ENCODE measurements around the gene CDT1. TPM values are rescaled to one million over a fixed set of nuclear protein-coding genes. Genes with fewer than 3 reads are reported as not detected.
"Not testable (repeated sequence)": the region's sequence is repeated elsewhere in the genome, so short reads cannot be mapped to it uniquely, and the experiment has no call there.

The CDT1 gene
- total RNA-seq, 1 donor from 2014 or later: 3.2 TPM

DNA sequence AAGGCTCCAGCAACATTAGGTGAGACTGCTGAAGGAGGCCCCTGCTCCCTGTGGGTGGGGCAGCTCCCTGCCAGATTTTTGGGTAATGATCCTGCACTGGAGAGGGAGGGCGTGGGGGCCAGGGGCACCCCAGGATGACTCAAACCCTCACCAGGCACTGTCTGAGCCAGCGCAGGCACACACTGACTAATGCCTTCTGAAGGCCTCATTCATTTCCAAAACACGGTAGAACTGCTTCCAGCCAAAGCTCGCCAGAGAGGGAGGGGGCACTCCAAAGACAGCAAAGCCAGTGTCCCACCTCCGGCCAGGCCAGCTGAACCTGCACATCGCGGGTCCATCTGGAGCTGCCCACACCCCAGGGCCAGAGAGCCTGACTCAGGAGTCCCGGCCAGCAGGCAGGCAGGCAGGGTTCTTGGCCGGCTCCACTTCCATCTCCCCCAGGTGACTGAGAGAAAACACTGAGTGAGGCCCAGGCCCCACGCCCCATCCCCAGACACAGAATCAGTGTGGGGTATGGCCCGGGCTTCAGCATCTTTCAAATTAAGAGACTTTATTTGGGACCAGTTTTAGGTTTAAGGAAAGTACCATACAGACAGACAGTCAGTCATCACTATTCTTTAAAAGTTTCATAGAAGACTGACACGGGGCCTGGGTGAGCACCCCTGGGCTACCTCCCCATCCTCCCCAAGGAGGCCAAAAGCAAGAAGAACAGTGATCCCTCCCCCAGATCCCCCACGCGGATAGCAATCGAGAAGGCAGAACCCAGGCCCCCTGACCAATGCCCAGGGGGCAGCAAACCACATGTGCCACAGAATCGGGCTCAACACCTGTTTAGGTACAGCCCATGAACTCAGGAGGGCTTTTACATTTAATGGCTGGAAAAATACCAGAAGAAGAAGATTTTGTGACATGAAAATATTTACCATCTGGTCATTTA lies 20.9 kb upstream of the CDT1 start:
- no peak for DNase-seq (ENCODE audit: low spot score)

DNA sequence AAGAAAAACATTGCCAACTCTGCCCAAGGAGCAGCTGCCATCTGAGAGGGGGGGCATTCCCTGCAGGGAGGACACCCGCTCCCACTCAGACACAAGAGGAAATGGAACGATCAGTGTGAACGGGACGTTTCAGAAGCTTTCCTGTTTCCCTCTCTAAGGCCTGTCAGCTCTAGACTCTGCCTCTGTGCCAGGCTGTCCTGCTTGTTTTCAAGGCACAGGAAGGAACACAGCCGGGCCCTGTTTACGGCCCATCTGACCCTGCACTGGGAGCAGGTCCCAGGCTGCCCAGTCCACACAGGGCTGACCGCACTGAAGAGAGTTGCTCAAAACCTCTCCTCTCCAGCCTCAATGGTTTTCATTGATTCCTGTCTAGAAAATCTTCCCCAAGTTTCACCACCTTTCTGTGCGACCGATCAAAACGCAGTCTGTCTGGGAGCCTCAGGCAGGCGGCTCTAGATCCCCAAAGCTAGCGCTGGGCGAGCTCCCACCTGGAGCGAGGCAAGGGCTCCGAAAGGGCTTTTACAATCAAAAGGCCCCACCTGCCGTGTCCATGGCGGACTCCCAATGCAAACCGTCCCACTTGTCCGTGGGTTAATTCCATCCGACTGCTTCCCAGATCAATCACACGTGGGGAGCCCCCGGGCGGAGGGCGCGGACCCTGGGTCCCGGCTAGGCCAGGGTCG lies 20.1 kb upstream of the CDT1 start:
- no peak for DNase-seq (ENCODE audit: low spot score)

DNA sequence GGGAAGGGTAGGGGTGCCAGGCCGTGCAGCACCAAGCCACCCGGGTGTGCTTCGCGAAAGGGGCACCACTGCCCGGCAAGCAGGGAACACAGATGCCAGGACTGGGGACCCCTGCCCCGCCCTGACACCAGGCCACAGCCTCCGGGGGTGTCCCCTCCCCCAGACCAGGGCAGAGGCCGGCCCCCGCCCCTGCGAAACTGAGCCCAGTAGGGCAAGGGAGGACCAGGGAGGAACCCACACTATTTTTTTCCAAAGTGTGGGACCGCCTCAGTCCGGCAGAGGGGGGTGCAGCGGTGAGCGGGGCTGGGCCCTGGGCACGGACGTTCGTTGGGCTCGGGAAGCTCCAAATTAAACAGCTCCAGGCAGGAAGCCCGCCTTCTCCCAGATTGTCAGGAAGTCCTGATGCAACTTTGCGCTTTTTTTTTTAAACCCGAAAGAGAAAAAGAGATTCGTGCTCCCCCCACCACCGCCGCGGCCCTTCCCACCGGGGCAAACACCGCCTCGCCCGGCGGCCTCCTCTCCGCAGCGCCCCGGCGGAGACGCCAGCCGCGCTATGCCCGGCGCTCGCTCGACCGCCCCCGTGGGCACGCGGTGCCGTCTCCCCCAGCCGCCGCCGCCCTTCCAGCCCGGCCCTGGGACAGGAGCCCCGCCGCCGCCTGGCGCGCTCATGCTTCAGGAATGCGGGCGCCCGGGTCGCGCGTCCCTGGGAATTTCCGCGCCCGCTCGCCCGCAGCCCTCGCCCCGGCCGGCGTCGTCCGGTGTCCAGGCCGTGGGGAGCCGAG lies 19.3 kb upstream of the CDT1 start:
- DNase-seq (ENCODE audit: low spot score): peak; percentile 59

- no peak for DNase-seq (ENCODE audit: low spot score)
Measured at GRCh38 chr16:88784856-88785105, 18.8 kb upstream of the CDT1 start.

DNA sequence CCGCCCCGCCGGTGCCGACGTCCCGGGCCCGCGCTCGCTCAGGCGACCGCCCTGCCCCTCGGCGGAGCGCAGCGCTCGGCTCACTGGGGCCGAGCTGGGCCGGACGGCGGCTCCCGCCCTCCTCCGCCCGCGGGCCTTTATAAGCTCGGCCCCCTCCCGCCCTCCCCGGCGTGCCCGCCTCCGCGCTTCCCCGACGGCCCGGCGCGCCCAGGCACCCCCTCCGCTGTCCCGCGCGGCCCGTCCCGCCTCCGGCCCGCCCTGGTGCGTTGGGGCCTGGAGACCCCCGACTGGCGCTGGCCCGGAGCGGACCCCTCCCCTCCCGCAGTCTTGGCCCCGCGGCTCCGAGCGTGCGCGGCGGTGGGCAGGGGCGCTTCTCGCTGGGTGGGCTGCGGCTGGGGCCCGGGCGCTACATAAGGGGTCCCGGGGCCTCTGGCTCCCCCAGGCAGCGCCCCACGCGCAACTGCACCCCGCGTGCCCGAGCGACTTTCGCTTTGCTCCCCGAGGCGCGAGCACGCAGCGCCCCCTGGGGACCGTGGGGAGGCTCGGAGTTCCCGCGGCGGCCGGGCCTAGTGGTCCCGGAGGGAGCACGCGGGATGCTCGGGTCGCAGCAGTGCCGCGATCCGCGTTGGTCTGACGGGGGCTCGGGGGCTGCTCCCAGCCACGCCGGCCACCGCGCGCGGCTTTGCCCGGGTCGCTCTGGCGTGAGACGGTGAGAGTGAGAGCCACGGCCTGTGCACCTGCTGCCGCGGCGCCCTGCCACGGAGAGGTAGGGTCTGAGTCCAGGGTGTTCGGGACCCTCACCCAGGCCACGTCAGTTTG lies 18.3 kb upstream of the CDT1 start, which contains the start of gene PIEZO1:
Gene PIEZO1, minus strand, starts transcription at position 115 of the 819 bp plus-strand sequence. CDS start 256 bp downstream, outside the sequence.
- peak; percentile 68 for DNase-seq (ENCODE audit: low spot score)

DNA sequence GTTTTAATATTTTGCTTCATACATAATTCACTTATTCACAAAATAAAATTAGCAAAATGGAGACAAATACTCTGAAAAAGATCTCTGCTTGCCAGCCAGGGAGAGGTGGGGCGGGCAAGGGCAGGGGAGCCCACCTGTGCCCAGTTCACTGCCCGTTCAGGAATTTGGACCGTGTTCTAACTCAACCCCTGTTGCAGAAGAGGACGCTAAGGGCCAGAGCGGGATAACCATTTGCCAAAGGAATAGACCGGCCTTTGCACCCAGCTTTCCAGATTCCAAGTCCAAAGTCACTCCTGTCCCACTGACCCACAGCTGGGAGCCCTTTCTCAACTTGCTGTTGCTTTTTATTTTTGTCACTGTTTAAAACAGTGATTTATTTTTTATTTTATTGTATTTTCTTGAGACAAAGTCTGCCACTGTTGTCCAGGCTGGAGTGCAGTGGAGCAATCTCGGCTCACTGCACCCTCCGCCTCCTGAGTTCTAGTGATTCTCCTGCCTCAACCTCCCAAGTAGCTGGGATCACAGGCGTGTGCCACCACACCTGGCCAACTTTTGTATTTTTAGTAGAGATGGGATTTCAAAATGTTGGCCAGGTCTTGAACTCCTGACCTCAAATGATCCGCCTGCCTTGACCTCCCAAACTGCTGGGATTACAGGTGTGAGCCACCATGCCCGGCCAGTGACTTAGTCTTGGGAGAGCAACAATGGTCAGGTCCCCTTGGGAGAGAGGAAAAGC lies 15.8 kb upstream of the CDT1 start:
- DNase-seq (ENCODE audit: low spot score): no peak

- not testable (repeated sequence) for DNase-seq (ENCODE audit: low spot score)
Measured at GRCh38 chr16:88788749-88789148, 14.8 kb upstream of the CDT1 start.

DNA sequence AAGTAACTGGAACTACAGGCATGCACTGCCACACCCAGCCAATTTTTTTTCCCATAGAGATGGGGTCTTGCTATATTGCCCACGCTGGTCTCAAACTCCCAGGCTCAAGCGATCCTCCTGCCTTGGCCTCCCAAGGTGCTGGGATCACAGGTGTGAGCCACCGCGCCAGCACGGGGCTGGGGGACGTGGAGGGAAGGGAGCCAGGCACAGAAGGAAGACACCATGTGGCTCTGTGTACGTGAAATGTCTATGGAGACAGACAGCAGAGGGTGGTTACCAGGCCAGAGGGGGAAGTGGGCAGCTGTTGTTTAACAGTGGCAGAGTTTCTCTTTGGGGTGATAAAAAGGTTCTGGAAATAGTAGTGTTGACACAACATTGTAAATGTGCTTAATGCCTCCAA lies 14.0 kb upstream of the CDT1 start:
- DNase-seq (ENCODE audit: low spot score): no peak

GRCh38 chr16:88790312-88791211 lies 13.0 kb upstream of the CDT1 start:
- DNase-seq (ENCODE audit: low spot score): no peak

GRCh38 chr16:88792078-88792550 lies 11.5 kb upstream of the CDT1 start:
- DNase-seq (ENCODE audit: low spot score): no peak

DNA sequence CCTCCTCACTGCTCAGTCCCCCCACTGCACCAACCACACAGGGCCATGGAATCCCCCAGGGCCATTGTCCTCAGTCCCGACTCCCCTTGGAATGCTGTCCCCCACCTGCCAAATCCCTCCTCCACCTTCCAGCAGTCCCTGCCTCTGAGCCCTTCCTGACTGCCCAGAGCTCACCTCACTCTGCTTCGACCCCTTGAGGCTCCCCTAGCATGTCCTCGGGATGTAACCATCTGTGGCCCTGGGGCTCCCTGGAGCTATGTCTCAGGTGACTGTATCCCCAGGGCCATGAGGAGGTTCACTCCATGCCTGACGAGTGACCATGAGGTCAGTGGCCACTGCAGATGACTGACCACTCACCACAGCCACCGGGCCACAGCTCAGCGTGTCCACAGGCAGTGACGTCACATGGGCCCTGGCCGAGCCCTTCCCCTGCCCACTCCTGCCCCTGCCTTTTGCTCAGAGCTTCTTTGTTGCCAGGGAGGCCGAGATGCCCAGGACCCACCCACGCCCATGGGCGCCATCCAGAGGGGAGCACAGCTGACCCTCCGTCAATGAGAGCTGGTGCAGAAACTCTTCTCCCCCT lies 10.8 kb upstream of the CDT1 start:
- no peak for DNase-seq (ENCODE audit: low spot score)

- no peak for DNase-seq (ENCODE audit: low spot score)
Measured at GRCh38 chr16:88793251-88793954, 10.2 kb upstream of the CDT1 start.

- no peak for DNase-seq (ENCODE audit: low spot score)
Measured at GRCh38 chr16:88796278-88796677, 7.3 kb upstream of the CDT1 start.

- DNase-seq (ENCODE audit: low spot score): no peak
Measured at GRCh38 chr16:88798073-88798472, 5.5 kb upstream of the CDT1 start.

DNA sequence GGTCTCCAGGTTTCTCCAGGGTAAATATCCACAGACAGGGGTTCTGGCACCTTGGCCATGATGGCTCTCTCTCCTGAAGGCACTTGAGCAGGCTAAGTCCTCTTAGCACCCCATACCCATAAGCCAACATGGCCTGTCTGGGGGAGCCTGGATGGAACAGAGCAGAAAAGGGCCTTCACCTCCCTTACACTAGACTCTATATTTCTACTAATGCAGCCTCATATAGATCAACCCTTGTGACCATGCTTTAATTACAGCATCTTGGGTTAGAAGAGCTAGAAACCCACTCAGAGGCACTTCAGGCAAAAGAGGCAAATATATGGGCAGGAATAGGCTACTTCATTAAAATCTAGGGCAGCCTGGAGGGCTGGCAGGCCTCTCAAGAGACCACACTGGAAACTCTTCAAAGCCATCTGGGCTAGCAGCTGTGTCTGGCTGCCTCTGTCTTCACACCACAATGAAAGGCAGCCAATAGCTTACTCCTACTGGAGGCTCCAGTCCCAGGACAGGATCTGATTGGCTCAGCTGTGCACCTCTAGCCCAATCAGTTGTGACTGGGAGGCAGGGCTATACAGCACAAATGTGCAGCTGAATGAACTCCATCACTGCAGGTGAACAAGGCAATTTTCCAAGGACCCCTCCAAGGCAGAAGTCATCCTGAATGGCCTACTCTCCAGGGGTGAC lies 4.7 kb upstream of the CDT1 start:
- no peak for DNase-seq (ENCODE audit: low spot score)

GRCh38 chr16:88799569-88800276 lies 3.9 kb upstream of the CDT1 start:
- DNase-seq (ENCODE audit: low spot score): no peak

DNA sequence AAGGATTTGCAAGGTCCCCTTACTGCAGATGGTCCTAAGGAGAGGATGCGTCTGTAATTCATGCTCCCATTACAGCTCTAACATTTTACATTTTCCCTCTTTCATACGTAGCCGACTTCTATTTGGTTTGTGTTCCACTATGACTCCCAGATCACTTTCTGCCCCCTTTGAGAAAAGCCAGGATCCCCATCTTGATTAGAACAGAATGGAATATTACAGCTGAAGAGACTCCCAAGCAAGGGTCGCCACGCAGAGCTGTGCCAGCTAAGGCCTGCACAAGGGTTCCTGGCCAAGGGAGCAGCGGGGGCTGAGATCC lies 3.4 kb upstream of the CDT1 start:
- no peak for DNase-seq (ENCODE audit: low spot score)

DNA sequence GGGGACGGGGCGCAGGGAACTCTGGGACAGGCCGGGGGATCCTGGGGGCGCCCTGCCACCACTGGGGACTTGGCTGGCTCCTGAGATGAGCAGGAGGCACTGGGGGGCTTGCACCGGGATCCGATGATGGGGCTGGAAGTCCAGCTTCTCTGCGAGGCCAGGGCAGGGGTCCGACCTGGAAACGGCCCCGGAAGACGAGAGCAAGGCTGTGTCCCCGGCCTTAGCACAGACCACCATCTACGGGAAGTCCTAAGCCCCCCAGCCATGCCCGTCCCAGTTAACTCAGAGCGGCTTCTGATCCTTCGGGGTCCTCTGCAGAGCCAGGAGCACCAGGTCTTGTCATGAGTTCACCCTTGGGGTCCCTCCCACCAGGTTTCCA lies 573 bp downstream of the CDT1 start:
- no peak for DNase-seq (ENCODE audit: low spot score)

Data from mucosa of gallbladder (tissue), 1 donor.